PC-3 (cell line): ENCODE results near the gene MAGEL2.

ENCODE experiments used
- CTCF ChIP-seq: fragments of 300-600 bp; sonication (generic); conservative IDR thresholded peaks from 2 replicates; pipeline ENCODE4 v1.5.1; 2017; ENCODE audit warnings: antibody characterized with exemption, low read depth, mild to moderate bottlenecking, low read length
- EZH2 ChIP-seq: fragments of 300-600 bp; sonication (generic); IDR thresholded peaks from one replicate; pipeline ENCODE4 v1.6.1; 2017; ENCODE audit warnings: antibody characterized with exemption, mild to moderate bottlenecking, low read length; ENCODE audit not compliant: unreplicated experiment
- EZH2phosphoT487 ChIP-seq: fragments of 300-600 bp; sonication (generic); IDR thresholded peaks from 2 replicates; pipeline ENCODE4 v1.6.1; 2018; ENCODE audit warnings: mild to moderate bottlenecking, antibody characterized with exemption, low read length, borderline replicate concordance

- TF ChIP-seq CTCF (no peak), EZH2 (no peak), EZH2phosphoT487 (no peak)
Observed at GRCh38 chr15:23663232-23663631, 15.6 kb upstream of the MAGEL2 start.
